NOMO-1 treated with dmso at 0.1 percent for 144 hours (cell line): ENCODE results near the gene VSIG10L2.
A peak's percentile ranks its signal among the peaks of the same experiment; 100 is the strongest.
"Not testable (repeated sequence)": the region's sequence is repeated elsewhere in the genome, so short reads cannot be mapped to it uniquely, and the experiment has no call there.

Experiments
- DNase-seq: peaks from one replicate; lab custom pipeline; 2025; ENCODE audit not compliant: unreplicated experiment; lab: John Stamatoyannopoulos, UW

Gene VSIG10L2

DNA sequence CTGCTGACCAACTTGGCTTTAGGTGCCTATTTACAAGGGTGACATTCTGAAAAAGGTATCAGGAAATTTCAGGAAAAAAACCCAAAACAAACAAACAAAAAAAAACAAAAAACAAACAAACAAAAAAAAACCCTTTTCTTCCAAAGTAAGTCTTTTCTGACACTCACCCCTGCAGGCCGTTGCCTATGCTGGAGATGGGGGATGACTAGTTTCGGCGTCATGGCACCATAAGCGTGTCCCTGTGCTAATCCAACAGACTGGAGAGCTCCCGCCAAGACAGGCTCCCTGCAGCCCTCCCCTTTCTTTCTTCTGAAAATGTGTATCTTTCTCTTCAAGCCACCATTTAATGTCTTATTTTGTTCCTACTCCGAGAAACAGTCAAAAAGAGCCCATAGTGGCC, 13.7 kb downstream of the VSIG10L2 start:
- no peak for DNase-seq

DNA sequence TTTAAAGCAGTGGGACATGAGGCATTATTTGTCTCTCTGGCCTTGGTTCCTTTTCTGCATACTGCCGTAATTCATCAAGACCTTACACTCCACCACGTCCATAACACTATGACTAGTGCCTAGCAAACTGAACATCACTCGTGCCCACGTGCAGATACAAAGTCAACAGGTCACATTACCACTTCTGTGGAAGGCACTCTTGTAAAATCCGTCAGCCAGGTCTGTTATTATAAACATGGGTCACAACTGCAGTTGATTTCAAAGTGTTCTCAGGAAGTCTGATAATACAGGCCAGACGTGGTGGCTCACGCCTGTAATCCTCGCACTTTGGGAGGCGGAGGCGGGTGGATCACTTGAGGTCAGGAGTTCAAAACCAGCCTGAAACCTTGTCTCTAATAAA, 14.1 kb downstream of the VSIG10L2 start:
- no peak for DNase-seq

DNA sequence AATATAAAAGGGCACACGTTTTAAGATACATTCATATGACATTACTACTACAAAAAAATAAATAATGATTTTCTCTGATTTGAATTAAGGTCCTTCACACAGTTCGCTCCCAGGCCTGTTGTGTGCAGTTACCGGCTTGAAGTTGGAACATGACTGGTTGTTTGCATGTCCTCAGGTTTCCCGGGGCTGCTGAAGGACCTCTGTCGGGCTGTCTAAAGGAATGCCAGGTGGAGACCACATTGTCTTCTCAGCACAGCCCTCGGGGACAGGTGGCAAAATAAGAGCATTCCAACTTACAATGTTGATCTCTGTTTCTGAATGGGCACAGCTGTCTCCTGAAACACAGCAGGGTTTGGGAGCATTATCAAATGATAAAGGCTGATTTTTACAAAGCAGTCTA, 14.9 kb downstream of the VSIG10L2 start:
- DNase-seq = no peak

DNA sequence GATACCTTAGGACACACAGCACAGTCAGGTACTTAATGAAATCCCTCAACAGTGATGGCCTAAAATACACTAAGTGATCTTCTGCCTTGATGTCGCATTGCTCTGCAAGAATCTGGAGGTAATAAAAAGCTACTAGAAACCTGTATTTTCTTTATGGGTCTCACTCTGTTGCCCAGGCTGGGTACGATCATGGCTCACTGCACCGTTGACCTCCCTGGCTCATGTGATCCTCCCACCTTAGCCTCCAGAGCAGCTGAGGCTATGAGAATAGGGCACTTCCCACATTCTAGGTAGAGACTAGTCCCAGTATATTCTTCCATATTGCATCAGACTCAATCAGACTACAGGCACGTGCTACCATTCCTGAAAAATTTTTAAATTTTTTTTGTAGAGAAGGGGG, 21.7 kb downstream of the VSIG10L2 start:
- DNase-seq = no peak

DNA sequence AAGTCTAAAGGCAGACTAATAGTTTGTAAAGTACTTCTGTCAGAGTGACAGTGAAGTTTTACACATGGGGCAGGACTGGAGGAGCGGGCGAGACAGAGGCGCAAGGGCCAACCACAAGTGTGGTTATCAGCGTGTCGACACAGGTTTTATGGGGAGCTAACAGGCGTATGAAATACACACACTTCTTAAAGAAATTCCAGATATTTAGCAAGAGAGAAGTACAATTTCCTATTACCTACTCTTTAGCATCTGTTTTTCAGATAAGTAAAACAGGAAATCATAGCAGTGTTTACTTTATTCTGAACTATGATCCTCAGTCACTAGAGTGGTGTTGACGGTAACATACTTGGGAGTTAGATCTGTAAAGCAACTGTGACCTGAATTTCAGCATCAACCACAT, 22.5 kb downstream of the VSIG10L2 start:
- peak; percentile 86 for DNase-seq

DNA sequence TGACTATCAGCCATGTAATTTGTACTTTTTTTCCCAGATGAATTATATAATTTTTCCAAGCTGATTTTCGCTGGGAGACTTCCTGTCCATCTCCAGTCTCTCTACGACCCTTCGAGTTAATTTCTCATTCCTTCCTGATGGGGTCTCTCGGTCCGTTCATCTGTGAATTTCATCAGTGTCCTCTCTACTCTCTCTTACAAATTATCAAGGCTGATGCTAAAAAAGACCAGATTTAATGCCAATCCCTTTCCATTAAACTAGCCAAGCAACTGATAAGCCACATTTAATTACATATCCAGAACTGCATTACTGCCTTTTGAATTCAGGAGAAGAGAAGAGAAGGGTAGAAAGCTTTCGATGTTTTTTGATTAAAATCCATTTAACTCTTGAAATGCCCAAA, 25.8 kb downstream of the VSIG10L2 start:
- DNase-seq = no peak

DNA sequence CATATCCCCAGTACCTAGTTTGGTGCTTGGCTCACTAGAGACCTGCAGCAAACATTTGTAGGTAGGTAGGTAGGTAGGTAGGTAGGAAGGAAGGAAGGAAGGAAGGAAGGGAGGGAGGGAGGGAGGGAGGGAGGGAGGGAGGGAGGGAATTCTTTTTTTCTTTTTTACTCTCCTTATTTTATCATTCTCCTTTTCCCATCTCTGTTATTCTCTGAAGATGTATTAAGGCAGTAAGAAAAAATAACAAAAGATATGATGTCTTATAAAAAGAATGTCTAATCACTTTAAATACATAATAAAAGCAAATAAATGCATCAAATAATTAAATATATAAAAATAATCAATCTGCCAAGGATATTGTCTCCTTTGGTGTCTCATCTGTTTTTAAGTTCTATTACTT, 28.4 kb downstream of the VSIG10L2 start:
- DNase-seq = no peak

DNA sequence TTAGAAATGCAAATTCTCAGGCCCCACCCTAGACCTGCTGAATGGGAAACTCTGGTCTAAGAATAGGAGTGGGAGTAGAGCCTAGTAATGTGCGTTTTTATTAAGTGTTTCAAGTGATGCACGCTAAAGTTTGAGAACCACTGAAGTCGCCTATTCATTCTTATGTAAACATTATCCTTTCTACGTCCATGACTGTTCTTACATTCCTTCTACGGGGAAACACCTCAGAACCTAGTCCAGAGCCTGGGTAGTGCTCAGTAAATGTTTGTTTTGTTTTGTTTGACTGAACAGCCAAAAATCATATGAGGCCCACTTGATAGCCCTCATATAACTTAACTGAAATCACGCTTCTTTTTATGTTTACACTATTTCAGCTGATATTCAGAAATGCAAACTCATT, 29.8 kb downstream of the VSIG10L2 start:
- DNase-seq = no peak

DNA sequence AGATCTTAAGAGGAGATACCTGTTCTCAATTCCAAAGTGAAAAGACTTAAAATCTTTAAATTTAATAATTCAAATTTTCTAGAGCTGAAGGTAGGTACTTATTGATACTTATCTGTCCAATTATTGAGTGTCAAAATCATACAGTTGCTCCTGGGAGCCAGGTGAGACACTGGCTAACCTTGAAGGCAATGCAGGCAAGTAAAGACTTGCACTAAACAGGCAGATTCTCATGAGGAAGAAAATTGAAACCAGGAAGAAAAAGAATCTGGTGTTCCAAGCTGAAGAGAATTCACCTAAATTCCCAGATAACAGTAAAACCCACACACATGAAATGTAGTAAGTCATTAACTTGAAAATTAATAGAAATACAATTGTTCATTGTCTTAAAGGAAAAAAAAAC, 30.3 kb downstream of the VSIG10L2 start:
- no peak for DNase-seq

DNA sequence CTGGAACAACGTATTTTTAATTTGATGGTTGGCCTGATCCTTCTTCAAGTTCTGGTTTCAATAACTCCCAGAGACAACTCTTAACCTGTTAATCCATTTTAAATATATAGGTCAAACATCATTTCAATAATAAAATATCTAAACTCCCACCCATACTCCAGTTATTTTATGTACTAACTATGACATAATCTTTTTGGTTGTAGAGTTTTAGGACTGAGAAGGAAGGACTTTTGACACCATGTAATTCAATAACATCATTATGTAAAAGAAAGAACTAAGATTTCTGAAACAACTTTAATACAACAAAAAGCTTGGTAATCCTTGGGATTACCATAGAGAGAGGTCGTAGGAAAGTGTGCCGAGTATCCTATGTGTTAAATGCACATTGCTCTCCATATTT, 31.5 kb downstream of the VSIG10L2 start:
- no peak for DNase-seq

DNA sequence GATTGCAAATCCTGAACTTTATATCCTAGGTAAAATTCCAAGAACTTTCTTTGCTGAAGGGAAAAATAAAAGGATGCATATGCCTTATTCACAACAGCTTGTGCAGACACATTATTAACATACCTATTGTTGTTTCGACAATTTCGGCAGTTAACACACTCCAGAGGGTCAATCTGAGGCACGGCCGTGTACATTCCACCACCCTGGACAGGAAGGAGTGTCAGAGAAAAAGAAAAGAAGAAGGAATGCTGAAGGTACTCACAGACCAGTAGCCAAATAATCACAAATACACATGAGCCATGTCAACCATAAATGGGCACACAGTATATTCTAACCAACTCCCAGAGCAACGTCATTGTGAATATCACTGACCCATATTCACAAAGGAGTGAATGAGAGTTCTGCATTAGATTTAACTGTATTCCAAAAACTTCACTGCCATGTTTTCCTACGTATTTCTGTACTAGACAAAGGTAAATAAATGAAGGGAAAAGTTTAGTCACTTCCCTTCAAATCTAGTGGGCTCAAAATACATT, 32.4 kb downstream of the VSIG10L2 start:
- no peak for DNase-seq

DNA sequence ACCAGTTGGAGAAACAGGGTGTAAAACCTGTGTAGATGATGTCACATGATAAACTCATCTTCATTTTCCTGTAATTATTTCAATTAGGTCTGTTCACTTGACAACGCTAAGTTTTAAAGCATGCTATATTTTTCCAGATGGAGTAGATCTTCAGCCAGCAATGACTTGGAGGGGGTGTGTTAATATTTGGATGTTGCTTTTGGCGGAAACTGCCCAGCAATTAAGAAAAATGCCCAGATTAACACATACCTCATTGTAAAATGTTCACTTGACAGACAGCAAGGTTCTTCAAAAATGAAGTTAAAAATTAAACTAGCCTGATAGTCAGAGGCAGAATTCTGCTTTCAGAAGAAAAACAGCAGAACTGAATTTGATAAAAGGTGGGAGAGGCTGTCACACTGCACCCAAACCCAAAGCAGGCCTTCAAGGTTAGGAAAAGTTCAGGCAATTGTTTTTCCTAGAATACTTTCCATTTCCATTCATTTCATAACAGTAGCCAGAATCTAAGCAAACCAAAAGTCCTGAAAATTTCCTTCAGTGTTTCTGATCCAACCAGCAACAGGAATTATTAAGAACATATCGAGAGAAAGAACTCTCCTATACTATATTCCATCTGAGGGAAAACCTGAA, 33.0 kb downstream of the VSIG10L2 start:
- no peak for DNase-seq

DNA sequence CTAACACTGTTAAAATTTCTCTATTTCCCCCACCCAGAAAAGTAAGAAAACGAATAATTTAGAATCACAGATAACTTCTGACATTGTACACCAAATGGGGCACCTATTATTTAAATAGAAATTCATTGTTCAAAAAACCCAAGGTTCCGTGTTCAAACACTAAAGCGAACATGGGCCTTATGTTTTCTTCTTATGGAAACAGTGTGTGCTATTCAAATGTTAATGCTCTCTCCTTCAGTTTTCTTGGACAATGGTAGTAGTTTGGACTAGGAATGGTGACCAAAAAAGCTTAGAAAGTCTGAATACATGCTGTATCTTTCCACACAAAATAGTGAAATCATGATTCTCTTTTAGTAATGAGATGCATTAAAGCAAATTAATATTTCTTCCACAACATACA, 33.7 kb downstream of the VSIG10L2 start:
- DNase-seq = no peak

DNA sequence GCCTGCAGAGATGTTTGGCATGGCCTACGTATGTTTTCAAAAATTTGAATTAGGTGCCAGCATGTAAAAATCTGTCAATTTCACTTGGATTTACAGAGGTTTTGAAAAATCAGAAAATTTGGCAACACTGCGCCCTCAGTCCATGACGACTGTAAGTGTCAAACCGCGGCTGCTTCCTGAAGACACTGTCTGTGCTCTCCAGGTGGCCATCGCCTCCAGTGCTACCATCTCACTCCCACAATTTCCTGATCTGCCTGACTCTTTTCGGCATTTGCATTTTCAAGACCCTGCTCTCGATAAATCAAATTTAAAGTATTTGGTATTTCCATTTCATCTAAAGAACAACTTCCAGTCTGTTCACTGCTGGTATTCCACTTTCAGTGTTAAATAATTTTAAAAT, 34.6 kb downstream of the VSIG10L2 start:
- no peak for DNase-seq

DNA sequence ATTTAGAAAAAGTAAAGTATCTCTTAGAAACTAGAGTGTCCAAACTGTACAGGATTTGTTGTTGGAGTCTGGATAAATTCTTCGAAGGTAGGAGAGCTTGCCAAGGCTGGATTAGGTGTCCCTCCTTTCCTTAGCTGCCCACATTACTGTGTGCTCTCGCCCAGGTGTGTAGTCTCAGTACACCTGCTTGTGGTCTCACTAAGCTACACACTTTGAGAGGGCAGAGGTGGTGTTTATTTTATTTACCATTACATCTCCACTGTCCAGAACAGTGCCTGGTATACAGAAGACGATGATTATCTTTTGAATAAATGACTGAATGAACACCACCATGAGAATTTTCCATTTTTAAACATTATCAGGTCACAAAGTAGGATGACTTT, 36.5 kb downstream of the VSIG10L2 start:
- DNase-seq = no peak

DNA sequence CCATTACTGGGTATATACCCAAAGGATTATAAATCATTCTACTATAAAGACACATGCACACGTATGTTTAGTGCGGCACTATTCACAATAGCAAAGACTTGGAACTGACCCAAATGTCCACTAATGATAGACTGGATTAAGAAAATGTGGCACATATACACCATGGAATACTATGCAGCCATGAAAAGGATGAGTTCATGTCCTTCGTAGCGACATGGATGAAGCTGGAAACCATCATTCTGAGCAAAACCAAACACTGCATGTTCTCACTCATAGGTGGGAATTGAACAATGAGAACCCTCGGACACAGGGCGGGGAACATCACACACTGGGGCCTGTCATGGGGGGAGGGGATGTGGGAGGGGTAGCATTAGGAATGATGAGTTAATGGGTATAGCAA, 40.1 kb downstream of the VSIG10L2 start:
- DNase-seq = not testable (repeated sequence)

DNA sequence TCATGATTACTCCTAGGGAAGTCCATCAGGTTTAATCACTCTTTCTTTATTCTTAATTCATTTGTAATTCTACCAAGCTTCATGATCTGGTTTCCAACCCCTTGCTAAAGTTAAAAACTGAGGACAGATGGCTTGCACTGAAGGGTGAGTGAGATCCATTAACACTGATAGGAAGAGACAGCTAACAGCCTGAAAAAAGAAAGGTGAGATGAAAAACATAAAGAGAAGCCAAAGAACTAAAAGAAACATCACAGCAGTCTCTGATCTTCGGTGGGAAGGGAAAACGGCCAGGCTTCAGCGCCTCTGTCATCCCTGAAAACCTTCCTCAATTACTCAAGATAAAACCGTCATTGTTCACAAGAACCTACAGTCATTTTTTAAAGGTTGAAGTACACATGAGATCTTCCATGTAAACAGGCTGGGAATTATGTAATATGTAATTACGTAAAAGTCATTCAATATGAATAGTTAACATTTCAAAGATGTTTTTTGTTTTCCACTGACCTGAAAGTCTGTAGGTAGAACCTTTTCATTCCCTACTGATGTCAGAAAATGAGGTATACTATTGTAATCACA, 41.3 kb downstream of the VSIG10L2 start:
- no peak for DNase-seq

DNA sequence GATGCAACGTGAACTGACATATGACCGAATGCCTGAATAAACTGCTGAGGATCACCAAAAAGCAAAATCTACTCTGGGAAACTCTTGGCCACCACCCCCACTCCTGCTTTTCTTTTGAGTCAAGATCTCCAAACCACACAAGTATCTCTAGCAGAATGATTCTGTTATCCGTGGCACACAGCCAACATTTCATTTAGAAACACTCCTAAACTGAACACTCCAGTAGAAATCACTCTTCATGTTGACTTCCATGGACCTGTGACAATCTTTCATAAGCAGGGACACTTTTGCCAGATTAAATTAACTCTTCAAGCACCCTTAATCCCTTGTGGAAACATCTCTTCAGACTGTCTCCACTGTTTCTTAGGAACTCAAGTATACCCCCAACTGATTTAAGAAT, 44.4 kb downstream of the VSIG10L2 start:
- DNase-seq = no peak

DNA sequence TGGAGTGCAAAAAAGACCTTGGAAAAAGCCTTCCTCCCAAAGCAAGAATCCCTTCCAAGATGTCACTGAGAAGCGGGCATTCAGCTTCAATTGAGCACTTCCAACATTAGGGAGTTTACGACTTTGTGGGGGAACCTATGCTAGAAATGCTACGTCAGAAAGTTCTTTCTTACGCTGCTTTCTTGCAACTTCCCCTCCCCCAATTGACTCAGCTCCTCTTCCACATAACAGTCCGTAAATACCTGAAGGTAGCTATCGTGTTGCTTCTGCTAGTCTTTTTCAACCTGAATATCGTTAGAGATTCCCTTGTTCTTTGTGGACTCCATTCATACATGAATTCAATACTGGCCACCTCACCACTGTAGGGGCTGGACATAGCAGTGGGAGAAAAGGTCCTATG, 47.0 kb downstream of the VSIG10L2 start:
- no peak for DNase-seq

DNA sequence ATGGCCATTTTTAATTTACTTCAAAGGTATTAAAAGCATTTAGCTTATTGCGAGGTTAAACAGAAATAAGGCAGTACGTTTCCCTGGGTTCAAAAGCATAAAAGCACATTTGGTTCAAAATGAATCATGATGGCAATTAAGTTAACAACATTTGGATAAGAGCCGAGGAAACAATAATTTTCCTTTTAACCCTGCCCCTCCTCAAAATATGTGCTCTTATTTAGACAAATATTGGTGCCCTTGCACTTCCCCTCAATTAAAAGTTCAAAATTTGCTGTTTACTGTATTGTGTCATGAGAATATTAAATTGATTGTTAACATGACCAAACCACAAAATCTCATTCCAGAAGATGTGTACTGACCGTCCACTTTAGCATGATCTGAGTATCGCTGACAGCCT, 48.7 kb downstream of the VSIG10L2 start:
- DNase-seq = no peak

DNA sequence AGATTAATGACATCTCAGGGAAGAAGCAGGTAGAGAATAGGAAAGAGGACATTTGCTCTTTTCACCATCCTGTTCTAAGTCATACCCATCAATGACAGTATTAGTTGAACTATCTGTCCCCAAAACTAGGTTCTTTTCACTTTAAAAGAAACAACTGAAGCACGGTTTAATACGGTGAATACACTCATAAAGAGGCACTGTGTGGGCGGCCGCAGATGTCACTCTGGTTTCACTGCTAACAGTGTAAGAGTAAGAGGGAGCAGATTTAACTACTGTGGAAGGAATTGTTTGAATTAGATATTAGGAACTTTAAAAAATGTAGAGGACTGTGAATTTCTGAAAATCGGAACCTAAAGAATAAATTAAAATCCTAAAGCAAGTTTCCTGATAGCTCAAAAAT, 49.5 kb downstream of the VSIG10L2 start:
- no peak for DNase-seq

DNA sequence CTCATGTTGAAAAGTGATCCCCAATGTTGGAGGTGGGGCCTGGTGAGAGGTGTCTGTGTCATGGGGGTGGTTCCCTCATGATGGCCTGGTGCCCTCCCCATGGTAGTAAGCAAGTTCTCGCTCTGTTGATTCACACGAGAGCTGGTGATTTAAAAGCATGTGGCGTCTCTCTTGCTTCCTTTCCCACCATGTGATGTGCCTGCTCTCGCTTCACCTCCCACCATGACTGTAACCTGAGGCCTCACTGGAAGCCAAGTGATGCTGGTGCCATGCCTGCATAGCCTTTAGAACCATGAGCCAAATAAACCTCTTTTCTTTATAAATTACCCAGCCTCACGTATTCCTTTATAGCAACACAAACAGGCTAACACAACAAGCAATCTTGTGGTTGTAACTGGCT, 52.4 kb downstream of the VSIG10L2 start:
- DNase-seq = no peak

DNA sequence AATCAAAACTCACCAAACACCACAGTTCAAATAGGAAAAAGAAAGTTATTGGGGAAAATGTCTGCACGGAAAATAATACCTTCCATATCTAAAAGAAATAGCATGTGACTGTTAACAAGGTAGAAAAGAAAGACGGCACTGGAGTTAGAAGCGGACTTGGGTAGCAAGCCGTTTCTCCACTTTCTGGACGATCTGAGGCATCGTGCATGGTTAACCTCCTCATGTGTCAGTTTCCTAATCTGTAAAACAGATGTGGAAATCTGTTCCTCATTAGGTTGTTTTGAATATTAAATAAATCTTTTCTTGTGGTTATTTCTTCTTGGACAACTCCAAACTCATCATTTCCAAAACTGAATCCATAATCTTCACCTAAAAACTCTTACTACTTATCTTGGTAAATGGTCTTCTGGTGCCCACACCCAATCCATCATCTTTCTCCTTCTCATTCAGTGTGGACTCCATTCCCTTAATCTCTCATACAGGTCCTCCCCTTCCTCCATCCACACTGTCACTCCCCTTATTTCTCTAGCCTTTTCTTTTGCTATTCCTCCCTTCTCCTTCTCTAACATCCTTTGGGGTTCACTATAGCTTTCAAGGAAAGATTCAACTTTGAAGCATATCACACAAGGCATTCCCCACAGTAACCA, 53.5 kb downstream of the VSIG10L2 start:
- no peak for DNase-seq
